ENCODE data around the gene ANKMY1. TPM values are rescaled to one million over a fixed set of nuclear protein-coding genes. Genes with fewer than 3 reads are reported as not detected.

ANKMY1 gene
- total RNA-seq, 1 donor = 5.2 TPM

GRCh38 chr2:240520130-240520973, 37.4 kb downstream of the ANKMY1 start:
- DNase-seq (ENCODE audit: low read depth) = no peak
- TF ChIP-seq CTCF (IDR thresholded peaks at IDR 0.05; ENCODE audit: insufficient read depth, low read depth, low read length) = no peak
- peak overlapping the region; percentile 7 for H3K4me3 ChIP-seq (ENCODE audit: low read depth, low read length)

- H3K4me3 ChIP-seq (ENCODE audit: low read depth, low read length) = peak overlapping the region; percentile 7
- DNase-seq (ENCODE audit: low read depth) = peak; percentile 27
- TF ChIP-seq CTCF (IDR thresholded peaks at IDR 0.05; ENCODE audit: insufficient read depth, low read depth, low read length) = no peak
These were observed 38.2 kb downstream of the ANKMY1 start for GRCh38 chr2:240519396-240520129.

GRCh38 chr2:240518981-240519380, 38.8 kb downstream of the ANKMY1 start:
- TF ChIP-seq CTCF (IDR thresholded peaks at IDR 0.05; ENCODE audit: insufficient read depth, low read depth, low read length) = no peak
- H3K4me3 ChIP-seq (ENCODE audit: low read depth, low read length) = no peak overlapping the region
- DNase-seq (ENCODE audit: low read depth) = no peak

GRCh38 chr2:240517342-240517741, 40.4 kb downstream of the ANKMY1 start:
- no peak for DNase-seq (ENCODE audit: low read depth)
- H3K4me3 ChIP-seq (ENCODE audit: low read depth, low read length) = no peak overlapping the region
- no peak for TF ChIP-seq CTCF (IDR thresholded peaks at IDR 0.05; ENCODE audit: insufficient read depth, low read depth, low read length)

- no peak overlapping the region for H3K4me3 ChIP-seq (ENCODE audit: low read depth, low read length)
- DNase-seq (ENCODE audit: low read depth) = no peak
- no peak for TF ChIP-seq CTCF (IDR thresholded peaks at IDR 0.05; ENCODE audit: insufficient read depth, low read depth, low read length)
These were observed 43.2 kb downstream of the ANKMY1 start for GRCh38 chr2:240514631-240515030.

- TF ChIP-seq CTCF (IDR thresholded peaks at IDR 0.05; ENCODE audit: insufficient read depth, low read depth, low read length) = peak; percentile 94
- peak; percentile 84 for DNase-seq (ENCODE audit: low read depth)
- no peak overlapping the region for H3K4me3 ChIP-seq (ENCODE audit: low read depth, low read length)
These were observed 44.1 kb downstream of the ANKMY1 start for GRCh38 chr2:240513549-240514287.
